ENCODE data around the gene CFAP107.
"Not testable (repeated sequence)": the region's sequence is repeated elsewhere in the genome, so short reads cannot be mapped to it uniquely, and the experiment has no call there.

Gene CFAP107, protein sequence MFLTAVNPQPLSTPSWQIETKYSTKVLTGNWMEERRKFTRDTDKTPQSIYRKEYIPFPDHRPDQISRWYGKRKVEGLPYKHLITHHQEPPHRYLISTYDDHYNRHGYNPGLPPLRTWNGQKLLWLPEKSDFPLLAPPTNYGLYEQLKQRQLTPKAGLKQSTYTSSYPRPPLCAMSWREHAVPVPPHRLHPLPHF

DNA sequence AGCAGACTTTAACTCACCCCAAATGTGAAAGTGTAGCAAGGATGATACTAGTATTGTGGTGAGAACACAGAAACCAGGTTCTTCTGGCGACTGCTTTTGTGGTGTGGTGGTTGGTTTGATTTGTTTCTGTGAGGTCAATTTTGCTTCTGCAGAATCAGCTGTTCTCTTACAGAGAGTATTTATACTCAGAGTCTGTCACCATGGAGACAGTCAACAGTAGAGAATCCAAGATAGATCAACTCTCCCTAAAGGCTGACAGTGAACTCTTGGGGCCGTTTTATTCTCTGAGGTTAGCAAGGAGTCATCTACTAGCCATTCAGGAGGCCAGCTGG is at the start of gene CFAP107:
TSS of gene CFAP107 (plus strand) at position 209 of the 332 bp plus-strand sequence. CDS start 231 bp downstream, outside the sequence.
- no peak for DNase-seq

DNA sequence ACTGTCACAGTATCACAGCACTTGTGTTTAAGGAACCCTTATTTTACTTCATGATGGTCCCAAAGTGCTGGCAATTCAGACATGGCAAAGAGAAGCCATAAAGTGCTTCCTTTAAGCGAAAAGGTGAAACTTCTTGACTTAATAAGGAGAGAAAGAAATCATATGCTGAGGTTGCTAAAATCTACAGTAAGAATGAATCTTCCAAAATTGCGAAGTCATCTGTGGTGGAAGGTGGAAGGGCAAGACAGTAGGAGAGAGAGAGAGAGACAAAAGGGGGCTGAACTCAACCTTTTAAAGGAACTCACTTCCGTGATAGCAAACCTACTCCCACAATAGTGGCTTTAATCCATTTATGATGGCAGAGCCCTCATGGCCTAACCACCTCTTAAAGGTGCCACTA is 49.3 kb upstream of the CFAP107 start:
- no peak for DNase-seq

DNA sequence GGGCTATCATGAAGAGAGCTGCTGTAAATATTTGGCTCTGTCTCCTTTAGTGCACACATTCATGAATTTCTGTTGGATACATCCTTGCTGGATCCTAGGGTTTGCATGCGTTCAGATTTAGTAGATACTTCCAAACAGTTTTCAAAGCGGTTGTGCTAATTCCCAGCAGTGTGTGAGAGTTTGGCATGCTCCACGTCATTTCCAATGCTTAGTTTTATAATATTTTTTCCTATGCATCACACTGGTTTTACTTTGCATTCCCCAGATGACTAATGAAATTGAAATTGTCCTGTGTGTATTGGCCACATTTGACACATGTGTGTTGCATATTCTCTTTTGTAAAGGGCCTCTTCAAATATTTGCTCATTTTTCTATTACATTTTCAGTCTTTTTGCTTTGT is 48.6 kb upstream of the CFAP107 start:
- DNase-seq = no peak

DNA sequence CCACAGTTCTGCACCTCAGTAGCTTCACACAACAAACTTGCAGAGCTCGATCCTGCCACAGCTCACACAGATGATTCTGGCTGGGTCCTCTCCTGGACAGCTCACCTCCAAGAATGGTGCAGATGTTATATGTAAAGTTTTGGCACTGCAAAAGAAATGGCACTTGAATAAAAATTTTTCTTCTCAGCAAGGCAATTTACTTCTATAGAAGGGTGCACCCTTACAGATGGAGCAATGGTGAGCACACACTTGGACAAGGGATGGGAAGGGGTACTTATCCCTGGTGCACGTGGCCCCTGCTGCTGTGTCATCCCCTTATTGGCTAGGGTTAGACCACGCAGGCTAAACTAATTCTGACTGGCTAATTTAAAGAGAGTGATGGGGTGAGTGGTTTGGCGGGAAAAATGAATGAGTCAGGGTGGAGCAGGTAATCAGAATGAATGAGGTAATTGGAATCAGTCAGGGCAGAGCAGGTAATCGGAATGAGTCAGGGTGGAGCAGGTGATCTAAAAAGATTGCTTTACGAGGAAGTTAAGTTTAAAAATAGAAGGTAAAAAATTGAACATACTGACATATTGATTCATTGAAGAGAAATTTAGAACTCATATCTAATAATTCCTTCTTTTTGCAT is 42.1 kb upstream of the CFAP107 start:
- no peak for DNase-seq

DNA sequence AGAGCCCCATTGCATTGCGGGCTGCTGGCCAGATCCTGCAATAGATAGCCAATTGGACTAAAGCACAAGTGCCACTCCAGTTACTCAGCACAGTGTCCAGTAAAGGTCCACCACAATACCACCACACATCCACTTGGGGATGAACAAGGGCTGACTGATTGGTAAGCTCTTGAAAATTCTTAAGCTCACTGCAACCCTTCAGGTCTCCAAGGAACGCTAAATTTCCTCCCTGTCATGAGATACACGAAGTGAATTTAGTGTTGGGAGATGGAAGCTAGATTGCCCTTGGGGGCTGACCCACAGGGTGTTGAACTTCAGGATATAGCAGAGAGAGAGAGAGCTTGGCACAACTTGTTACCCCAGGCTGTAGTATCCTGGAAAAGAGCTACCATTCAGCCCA is 39.9 kb upstream of the CFAP107 start:
- no peak for DNase-seq

DNA sequence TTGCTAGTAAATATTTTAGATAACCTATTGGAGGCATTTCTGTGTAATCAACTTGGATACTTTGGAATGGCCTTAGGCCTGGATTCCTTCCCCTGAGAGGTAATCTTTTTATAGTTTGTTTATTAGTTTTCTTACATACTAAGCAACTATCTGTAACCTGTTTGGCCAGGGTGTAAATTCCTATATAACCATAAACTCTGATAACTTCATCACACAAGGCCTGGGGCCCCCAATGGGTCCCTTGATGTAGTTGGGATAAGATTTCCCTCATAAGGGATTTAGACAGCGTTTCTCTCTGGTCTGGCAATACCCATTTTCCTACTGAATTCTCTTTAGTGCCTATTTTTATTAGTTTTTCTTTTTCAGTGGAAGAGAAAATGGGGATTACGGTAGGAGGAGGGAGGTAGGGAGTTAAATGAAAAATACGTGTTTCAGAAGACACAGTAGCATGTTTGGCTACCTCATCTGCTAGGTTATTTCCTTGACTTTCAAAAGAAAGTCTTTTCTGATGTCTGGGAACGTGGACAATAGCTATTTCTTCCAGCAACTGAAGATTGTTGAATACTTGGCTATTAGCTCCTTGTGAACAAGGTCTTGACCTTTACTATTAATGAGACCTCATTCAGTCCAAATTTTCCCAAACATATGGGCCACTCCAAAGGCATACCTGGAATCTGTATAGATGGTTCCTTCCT is 37.5 kb upstream of the CFAP107 start:
- DNase-seq = no peak

DNA sequence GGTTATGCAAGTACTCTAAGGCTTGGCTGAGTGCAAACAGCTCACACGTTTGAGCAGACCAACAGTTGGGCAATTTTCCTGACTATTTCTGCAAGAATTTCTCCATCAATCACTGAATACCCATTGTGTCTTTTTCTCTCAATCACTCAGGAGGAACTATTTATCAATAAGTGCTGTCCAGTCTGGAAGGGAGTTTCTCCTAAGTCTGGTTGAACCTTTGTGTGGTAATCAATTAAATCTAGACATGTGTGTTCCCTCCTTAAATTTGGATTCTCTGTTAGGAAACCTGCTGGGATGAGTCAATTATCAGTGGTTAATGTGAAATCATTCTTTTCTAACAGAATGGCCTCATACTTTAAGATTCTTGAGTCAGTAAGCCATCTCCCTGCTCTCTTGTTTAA is 36.9 kb upstream of the CFAP107 start:
- DNase-seq = no peak

DNA sequence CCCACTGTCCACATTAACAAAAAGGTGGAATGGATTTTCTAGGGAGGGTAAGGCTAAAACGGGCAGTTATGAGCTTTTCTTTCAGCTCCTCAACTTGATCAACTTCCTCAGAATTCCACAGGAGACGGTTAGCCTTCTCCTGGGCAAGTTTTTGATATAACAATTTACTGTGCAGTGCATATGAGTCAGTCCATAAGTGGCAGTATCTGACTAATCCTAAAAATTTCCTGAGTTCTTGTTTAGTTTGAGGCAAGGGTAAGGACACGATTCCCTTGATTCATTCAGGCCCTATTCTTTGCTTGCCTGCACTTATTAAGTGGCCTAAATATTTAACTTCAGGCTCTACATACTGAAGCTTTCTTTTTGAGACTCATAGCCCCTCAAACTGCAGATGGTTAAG is 36.3 kb upstream of the CFAP107 start:
- DNase-seq = no peak

DNA sequence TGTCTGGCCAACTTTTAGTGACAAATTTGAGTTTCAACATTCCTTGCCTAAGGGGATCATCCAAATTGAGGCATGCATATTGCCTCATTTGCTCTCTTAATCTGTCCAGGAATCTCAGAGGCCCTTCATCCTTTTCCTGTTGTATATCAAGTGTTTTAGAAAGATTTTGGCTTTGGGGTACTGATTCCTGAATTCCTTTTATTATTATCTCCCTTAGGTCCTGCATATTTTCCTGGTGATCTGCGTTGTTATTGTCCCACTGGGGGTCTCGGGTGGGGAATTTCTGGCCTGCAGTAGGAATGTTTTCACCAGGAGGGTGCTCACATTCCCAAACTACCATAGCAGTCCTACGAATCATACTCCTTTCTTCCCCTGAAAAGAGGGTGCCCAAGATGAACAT is 34.5 kb upstream of the CFAP107 start:
- DNase-seq = no peak

DNA sequence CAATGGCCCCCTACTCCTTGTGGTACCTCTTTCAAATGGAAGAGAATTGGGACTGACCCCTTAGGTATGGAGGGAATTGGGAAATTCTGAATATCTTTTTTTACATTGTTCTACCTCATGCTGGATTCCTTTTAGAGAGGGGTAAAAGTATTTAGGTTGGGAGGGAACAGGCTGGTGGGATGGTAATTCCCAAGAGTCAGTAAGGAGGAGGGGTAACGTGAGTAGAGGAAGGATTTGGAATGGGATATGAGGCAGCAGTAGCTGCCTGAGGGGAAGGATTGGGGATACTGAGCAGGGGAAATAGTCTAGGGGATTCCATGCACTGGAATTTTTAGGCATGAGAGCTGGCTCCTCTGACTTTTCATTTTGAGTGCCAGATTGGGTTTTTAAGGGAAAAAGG is 33.9 kb upstream of the CFAP107 start:
- DNase-seq = no peak

DNA sequence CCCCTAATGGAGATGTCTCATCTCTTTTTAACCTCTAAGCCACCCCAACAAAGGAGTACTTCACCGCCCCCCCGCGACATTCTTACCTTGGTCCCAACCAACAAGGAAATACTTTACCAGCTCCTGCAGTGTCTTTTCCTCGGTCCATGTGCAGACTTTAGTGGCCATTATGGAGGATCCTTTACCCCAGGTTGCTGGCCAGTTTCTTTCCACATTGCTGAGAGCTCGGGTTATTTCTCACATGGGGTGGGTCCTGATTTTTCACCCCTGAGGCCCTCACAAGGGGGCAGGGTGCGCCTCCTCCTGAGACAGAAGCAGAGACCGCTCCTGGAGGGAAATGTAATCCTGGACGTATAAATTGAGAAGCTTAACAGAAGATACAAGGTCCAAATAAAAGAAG is 33.1 kb upstream of the CFAP107 start:
- DNase-seq = no peak

DNA sequence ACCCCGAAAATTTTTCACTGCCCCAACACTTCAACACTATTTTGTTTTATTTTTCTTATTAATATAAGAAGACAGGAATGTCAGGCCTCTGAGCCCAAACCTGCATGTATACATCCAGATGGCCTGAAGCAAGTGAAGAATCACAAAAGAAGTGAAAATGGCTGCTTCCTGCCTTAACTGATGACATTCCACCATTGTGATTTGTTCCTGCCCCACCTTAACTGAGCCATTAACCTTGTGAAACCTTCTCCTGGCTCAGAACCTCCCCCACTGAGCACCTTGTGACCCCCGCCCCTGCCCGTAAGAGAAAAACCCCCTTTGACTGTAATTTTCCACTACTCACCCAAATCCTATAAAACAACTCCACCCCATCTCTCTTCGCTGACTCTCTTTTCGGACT is 32.3 kb upstream of the CFAP107 start:
- DNase-seq = not testable (repeated sequence)

DNA sequence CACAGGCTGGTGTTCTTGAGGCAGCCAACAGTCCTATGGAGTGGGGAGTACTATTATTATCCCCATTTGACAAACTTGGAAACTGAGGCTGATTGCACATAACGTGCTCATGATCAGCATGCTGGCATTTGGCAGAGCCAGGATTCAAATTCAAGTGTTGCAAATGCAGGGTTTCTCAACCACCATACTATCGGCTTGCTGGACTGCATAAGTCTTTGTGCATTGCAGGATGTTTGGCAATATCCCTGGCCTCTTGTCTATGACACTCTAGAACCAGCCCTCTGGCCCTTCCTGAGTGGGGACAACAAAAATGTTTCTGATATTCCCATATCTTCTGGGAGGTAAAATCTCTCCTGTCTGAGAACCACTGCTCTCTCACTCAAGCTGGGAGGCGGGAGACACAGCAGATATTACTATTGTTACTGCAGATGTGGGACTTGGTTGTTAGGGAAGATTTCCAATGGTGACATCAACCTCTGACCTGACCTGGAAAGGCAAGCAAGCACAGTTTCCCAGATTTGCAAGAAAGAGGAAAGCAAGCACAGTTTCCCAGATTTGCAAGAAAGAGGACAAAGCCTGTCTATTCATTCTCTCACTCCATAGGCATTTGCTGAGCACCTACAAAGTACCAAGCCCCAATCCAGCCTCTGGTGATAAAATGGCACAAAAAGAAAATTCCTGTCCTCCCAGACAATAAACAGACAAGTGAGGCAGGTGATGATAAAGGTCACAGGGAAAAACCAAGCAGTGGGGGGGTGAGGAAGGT is 31.1 kb upstream of the CFAP107 start:
- DNase-seq = no peak

DNA sequence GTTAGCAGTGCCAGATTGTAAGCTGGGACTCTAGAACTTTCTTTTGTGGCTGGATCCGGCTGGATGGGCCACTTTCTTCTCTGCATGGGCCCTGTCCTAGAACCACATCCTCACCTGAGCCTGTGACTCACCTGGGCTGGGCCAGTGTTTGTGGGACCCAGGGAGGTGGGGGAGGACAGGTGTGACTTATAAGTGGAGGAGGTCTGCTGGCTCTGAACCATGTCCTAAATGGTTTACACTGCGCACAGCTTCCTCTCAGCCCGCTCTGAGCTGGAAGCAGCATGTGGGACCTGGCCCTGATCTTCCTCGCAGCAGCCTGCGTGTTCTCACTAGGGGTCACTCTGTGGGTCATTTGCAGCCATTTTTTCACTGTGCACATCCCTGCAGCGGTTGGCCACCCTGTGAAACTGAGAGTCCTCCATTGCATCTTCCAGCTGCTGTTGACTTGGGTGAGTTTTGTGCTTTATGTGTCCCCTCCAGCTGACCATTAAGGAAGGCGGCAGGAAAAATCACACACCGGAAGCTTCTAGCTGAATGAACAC is 30.0 kb upstream of the CFAP107 start, which contains the start of gene AADACL3:
TSS of gene AADACL3 (plus strand) at position 215 of the 542 bp plus-strand sequence. CDS start at position 282, 67 bp downstream.
- DNase-seq = no peak

DNA sequence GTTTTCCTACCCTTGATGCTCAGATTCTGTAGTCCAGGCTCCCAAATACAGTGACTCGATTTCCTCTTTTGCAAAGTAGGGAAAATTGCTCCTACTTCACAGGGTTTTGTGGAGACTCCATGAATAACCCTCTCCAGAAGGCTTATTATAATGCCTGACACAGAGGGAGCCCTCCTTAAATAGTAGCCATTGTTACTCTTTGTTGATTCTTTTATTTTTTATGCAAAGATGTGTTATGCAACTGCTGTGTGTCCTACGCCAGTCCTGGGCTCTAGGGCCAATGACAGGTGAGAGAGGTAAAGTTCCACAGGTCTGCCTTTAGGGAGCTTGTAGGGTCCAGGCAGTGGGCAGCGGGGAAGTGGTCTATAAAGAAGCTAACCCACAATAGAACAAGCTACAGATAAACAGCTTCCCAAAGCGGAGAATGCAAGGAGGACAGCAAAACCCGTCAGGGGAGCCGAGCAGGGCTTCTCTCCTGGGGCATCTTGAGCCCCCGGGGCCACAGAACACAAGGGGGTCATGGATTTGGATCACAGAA is 28.6 kb upstream of the CFAP107 start:
- no peak for DNase-seq

DNA sequence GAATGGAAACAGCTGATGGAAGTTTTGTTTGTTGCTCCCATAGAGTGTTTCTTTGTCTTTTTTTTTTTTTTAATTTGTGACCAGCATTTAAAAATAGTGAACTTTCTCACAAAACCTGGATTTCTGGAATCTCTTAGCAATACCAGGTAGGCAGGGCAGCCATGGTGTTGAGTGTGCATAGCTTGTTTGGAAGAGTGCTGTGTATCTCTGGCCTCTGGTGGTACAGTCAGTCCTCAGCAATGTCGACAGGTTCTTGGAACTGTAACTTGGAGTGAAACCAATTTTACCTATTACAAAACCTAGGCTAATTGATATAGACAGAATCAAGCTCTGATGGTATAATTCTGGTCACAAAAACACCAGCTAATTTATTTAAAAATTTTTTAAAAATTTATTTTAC is 23.4 kb upstream of the CFAP107 start:
- DNase-seq = no peak

DNA sequence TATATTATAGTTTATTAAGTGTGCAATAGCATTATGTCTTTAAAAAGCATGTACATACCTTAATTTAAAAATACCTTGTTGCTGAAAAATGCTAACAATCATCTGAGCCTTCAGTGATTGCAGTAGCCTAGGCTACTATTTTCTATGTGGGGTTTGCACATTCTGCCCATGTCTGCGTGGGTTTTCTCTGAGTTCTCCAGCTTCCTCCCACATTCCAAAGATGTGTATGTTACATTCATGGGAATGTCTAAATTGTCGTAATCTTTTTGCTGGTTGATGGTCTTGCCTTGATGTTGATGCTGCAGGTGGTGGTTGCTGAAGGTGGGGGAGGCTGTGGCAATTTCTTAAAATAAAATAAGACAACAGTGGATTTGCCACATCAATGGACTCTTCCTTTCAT is 17.6 kb upstream of the CFAP107 start:
- no peak for DNase-seq

DNA sequence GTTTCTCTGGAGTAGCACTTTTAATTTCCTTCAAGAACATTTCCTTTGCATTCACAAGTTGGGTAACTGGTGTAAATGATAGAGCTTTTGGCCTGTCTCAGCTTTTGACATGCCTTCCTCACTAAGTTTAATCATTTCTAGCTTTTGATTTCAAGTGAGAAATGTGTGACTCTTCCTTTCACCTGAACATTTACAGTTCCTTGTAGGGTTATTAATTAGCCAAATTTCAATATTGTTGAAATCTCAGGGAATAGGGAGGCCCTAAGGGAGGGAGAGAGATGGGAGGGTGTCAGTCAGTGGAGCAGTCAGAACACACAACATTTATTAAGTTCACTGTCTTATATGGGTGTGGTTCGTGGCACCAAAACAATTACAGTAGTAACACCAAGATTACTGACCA is 15.8 kb upstream of the CFAP107 start:
- DNase-seq = no peak

DNA sequence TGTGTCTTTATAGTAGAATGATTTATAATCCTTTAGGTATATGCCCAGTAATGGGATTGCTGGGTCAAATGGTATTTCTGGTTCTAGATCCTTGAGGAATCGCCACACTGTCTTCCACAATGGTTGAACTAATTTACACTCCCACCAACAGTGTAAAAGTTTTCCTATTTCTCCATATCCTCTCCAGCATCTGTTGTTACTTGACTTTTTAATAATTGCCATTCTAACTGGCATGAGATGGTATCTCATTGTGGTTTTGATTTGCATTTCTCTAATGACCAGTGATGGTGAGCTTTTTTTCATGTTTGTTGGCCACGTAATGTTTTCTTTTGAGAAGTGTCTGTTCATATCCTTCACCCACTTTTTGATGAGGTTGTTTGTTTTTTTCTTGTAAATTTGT is 14.9 kb upstream of the CFAP107 start:
- not testable (repeated sequence) for DNase-seq

DNA sequence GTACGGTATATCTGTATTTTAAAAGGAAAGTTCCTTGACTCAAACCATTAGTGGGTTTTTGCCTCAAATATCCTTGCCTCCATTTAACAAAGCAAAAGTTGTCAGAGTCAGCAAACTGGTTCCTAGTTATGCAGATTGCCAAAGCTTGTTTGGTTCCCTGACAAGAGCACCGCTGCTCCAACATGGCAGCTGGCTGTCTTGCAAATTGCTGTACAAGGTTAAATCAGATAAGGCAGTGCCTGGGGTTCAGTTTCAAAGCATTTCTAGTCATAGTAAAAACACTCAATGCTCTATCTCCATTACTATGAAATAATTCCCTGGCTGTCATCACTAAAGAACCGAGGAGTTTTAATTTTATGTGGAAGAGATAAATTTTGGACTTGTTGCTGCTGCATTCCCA is 11.3 kb upstream of the CFAP107 start:
- no peak for DNase-seq

DNA sequence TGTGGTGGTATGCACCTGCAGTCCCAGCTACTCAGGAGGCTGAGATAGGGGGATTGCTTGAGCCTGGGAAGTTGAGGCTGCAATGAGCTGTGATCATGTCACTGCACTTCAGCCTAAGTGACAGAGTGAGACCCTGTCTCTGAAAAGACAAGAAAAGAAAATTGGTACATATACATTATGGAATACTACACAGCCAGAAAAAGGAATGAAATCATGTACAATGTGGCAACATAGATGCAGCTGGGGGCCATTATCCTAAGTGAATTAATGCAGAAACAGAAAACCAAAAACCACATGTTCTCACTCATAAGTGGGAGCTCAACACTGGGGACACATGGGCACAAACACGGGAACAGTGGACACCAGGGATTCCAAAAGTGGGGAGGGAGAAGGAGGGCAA is 7.1 kb upstream of the CFAP107 start:
- DNase-seq = no peak

DNA sequence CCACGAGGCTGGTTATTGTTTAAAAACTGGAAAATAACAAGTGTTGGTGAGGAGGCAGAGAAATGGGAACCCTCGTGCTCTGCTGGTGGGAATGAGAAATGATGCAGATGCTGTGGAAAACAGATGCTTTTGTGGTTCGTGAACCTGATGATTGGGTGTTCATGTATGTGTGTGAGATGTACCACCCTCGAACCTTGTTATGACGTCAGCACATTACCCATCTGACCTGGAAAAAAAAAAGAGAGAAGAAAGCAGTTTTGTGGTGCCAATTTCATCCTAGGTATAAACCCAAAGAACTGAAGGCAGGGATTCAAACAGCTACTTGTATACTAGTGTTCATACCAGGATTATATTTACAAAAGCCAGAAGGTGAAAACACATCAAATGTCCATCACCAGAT is 6.4 kb upstream of the CFAP107 start:
- no peak for DNase-seq

DNA sequence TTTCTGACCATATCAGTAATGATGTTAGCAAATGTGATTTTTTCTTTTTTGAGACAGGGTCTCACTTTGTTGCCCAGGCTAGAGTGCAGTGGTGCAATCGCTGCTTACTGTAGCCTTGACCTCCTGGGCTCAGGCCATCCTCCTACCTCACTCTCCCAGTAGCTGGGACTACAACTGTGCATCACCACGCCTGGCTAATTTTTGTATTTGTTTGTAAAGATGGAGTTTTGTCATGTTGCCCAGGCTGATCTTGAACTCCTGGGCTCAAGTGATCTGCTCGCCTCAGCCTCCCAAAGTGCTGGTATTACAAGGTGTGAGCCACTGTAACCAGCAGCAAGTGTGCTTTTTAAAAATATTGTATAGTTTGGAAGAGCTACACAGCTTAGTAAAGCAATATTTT is 4.1 kb upstream of the CFAP107 start:
- DNase-seq = no peak

All from T1000 (cell line).